ENCODE data around the gene TRIM44. TPM values are rescaled to one million over a fixed set of nuclear protein-coding genes. Genes with fewer than 3 reads are reported as not detected.

TRIM44 gene
- total RNA-seq, 1 experiment from 2014 or later = 60.7 TPM

DNA sequence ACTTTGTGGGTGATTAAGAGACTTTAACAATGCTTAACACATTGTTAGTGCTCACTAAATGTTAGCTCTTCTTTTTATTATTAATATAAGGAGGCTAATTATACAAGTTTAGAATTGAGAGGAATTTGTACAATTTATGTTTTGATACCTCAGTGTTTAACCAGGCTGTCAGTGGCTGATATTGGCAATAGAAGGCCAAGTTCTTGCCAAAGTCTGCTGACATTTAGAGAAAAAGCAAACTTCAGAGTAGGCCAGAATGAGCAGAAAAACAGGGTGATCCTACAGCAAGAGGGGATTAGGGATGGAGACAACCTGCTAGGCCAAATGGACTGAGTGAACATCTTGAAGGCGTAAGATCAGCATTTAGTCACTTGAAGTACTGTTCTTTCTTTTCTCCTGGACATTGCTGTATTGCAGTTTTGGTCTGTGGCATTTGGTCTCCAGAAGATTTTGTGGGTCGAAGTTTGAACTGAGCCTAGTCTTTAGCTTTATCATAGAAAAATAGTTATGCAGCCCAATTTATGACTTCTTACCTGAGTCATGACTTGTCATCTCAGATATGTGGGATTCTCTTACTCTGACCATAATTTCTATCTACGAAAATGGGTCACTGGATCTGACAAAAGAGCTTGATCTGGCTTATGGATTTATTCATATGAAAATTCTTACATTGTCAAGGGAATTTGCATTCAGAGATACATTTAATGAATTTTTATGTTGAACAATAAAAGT lies 9.0 kb downstream of the TRIM44 start:
- no peak for DNase-seq (ENCODE audit: low spot score)

DNA sequence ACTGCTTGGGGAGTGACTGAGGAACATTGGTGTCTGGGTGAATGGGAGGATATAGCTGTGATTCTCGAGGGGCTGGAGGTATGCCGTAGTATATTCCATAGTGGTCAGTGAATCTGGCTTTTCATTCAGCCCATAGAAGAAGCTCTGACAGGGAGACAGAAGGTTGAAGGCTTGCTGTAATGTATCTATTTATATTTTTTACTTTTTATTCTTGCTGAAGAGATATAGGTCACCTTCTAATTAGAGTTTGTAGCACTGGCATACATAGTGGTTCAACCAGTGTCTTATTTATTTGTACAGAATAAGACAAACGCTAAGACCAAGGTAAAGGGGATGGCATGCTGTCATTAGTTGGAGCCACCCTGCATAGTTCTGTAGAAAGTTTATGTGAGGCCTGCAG lies 10.0 kb downstream of the TRIM44 start:
- DNase-seq (ENCODE audit: low spot score) = no peak

DNA sequence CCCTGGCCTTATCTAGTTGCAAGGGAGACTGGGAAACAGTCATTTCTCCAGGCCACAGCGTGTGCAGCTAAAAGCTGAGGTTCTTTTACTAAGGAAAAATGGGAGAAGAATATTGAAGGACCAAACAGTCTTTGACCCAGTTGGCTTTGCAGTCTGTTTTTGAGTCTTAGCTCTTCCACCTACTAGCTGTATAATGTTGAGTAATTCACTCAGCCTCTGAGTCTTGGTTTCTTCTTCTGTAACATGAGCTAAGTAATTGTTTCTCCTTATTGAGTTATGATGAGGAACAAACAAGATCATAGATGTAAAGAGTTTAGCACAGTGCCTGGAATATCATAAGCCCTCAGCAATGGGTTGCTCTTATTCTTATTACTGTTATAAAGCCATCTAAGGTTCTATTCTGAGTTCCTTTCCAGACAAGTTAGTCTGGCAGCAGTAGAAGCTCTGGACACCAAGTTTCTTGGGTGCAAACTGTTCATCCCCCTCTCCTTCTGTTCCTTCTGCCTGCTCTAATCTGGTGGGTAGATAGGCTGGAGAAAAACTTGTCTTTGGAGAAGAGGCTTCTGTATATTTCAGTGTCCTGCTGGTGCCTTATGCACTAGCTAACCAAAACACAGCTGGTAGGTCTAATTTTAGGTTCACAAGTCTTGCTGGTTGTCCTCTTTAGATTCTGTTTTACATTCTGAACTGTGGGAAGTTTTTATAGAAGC lies 13.5 kb downstream of the TRIM44 start:
- DNase-seq (ENCODE audit: low spot score) = no peak

DNA sequence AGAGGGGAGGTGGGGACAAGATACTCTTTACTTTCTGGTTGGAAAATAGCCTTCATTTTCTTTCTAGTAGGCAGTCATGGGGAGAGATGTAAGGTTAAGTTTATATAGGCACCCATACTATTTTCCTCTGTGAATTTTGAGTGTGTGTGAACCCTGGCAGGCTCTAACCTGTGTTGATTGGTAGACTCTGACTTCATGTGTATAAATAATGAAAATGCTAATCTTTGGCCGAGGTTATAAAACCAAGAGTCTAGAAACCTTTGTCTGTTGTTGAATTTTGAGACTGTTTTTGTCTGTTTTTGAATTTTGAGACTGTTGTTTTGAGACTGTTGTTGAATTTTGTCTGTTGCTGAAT lies 14.0 kb downstream of the TRIM44 start:
- DNase-seq (ENCODE audit: low spot score) = no peak

DNA sequence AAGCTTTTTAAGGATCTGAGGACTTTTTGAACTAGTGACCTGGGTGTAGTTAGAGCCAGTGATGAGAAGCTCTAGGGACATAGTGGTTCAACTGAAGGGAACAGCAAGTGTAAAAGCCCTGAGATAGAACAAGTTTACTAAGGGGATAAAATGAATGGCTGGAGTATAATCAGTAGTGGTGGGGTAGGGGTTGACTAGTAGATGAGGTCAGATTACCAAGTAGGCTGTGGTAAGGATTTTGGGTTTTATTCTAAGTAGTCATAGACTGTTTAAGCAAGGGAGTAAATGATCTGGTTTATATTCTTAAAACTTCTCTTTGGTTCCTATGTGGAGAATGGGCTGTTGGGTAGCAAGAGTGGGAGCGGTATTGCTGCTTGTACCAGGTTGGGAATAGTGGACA lies 15.3 kb downstream of the TRIM44 start:
- no peak for DNase-seq (ENCODE audit: low spot score)

DNA sequence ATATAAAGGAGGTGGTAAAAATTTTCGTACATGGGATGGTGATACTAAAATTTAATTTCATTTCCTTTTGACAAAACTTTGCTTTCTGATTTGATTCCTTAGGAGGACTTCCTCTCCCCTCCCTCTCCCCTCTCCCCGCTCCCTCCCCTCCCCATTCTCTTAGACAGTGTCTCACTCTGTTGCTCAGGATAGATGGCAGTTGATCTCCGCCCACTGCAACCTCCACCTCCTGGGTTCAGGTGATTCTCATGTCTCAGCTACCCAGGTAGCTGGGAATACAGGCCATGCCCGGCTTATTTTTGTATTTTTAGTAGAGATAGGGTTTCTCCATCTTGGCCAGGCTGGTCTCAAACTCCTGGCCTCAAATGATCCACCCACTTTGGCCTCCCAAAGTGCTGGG lies 15.9 kb downstream of the TRIM44 start:
- no peak for DNase-seq (ENCODE audit: low spot score)

DNA sequence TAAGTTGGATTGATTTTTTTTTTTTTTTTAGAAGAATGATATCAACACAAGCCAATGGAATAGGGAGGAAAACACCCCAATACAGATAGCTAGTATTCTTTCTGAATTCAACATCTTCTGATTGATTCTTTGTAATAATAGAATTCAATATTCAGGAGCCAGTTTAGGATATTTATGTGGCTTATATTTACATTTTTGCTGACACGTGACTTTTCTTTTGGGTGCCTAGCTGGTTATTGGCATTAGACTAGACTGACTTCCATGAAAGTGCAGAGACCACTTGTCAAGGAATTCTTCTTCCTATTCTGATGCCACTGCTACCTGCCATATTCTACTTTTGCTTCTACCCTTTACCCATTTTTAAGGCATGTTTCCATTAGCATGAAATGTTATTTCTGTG lies 16.4 kb downstream of the TRIM44 start:
- DNase-seq (ENCODE audit: low spot score) = no peak

DNA sequence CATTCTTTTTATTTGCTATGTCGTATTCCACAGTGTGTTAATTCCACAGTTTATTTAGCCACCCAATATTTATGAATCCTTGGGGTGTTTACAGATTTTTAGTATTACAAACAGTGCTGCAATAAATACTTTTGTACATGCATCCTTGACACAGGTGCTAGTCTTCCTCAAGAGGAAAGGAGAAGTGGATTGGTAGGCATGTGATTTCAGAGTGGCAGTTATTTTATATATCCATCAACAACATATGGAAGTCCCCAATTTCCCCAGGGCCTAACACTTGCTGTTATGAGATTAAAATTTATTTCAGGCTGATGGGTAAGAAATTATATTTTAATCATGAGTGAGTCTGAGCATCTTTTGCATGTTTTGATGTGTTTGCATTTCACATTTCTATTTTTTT lies 17.9 kb downstream of the TRIM44 start:
- no peak for DNase-seq (ENCODE audit: low spot score)

DNA sequence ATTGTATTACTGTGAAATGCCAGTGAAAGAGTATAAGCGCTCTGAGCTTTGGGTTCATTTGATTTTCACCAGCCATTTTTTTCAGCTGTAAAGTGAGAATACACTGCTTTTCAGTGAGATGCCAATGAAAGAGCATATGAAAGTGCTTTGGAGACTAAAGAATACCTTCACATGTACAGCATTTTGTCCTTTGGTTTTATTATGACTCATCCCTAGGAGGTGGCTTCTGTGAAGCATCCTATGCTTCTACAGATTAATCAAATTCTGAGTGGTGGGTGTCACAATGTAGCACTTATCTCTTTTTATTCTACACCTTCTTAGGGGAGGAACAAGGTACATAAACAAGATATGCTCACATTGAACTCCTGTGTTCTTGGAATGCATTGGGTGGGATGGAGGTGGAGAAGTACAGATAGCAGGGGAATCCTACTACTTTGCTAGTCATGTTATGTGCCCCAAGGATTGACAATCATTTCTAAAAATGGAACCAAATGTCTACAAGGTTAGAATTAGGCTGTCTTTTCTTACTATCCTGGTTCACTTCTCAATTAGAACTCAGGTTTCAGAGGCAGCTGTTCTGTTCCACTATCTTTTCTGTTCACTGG lies 18.7 kb downstream of the TRIM44 start:
- DNase-seq (ENCODE audit: low spot score) = no peak

DNA sequence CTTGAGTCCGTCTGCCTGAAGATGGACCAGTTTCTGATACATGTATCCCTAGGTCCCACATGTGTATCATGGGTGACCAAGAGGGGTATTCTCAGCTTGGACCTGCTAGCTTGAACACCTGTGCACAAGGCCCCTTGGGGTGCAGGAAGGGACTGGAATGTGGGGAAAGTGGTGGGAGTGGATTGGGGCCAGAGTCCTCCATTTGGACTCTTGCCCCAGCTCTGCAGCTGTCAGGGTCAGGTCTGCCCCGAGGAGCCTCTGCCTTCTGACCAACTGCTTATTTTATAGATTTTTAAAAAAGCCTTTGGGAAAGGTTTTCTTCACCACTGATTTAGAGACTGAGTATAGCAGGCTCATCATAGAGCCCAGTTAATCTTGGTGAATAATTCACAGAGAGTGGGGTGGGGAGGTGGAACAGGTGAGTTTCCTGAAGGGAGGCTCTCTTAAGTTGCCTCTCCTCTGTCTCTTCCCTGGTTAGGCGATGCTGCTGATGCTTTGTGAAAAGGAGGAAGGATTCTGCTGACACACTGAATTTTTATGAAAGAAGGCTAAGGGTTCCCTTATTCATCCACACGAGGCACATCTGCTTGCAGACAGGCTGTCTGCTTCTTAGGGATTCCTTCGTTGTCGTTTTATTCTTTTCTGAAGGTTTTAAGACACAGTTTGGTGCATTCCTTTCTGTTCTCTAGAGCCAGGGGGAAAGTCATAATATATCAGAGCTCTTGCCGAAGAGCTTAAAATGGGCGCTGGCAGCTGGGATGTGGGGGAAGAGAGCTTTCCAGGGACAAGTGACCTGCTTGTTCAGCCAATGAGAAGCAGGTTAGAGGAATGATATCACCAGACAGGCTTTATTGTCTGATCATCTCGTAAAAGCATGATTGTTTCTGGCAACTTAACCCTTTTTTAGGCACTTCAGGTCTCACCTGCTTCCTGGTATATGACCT lies 19.9 kb downstream of the TRIM44 start:
- DNase-seq (ENCODE audit: low spot score) = no peak

DNA sequence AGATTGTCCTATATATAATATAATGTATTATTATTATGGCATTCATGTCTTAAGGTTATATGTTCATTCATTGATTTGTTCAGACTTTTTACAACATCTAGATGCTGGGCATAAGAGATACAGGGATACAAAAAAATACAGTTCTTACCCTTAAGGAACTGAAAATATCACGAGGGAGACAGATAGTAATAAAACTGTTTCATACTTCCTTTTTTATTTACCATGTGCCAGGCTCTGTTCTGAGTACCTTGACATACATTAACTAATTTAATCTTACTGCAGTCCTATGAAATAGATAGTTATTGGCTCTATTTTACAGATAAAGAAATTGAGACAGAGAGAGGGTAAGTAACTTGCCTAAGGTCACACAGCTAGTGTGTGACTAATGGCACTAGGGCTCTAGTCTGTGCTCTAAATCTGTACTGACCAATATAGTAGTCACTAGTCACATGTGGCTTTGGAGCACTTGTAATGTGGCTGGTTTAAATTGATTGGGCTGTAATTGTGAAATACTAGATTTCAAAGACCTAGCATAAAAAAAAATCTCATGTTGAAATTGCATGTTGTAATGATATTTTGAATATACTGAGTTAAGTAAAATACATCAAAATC lies 21.3 kb downstream of the TRIM44 start:
- no peak for DNase-seq (ENCODE audit: low spot score)

DNA sequence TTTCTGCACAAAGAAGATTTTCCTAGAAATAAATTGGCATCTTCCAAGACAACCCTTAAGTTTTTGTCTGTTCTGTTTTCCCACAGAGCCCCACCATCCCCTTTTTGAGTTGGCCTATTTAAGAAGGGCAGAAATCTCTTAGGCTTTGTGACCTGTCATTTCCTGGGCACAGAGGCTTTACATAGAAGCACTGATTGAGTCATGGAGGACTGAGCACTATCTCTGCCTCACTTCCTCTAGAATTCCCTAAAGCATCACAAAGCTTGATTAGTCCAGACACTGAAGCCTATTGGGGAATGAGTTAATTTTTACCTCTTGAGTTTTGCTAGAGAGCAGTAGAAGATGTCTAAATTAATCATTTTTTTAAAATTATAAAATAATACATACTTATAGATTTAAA lies 25.4 kb downstream of the TRIM44 start:
- no peak for DNase-seq (ENCODE audit: low spot score)

DNA sequence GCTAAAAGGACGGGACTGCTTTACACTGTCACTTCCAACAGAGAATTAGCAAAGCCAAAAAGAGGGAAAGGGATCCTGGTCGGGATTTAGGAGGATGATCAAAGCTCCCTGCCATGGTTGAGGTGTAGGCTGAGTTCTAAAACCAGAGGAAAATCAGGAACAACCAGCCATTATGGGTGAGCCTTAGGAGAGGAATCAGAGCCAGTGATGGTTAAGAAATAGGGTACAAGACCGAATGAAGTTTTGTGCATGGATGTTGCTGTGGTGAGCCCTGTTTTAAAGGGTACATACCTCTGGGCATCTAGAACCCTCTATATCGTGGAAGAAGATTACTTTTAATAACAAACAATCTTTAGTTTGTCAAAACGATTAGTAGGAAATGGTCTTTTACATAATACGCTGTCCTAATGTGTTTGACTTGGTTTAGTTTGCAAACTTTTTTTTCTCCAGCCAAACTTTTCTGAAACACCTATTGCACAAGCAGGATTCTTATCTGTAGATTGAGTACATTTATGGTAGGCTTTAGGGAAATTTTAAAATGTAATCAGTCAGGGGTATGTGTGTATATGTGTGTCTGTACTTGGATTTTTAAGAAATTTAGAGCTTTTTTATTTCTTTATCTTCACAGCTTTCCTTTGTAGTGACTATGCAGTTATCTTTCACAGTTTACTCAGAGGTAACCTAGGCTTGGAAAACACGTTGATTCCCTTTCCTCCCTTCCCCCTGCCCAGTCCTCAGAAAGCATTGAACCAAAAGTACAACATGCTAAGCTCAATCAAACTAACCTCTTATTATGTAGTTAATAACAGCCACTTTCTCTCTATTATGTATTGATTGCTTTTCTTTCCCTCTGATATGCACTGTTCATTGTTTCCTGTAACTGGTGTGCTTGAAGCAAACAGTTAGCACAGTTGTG lies 26.8 kb downstream of the TRIM44 start:
- DNase-seq (ENCODE audit: low spot score) = no peak

DNA sequence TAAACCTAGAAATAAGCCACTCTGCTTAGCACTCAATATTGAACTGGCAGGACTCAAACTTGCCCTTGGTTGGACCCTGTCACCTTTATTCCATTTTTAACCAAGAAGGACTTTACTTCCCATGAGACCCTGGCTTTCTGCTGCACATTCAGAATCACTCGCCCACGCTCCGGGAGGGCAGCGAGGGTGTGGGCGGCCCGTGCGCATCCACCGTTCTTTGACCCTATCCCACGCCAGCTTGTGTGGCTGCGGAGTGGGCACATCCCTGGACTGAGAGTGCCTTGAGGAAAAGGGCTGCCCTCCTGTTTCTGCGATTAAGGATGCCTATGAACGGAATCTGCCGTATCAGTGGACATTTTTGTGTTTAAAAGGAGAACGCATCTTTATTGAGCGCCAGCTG lies 39.6 kb downstream of the TRIM44 start:
- no peak for DNase-seq (ENCODE audit: low spot score)

DNA sequence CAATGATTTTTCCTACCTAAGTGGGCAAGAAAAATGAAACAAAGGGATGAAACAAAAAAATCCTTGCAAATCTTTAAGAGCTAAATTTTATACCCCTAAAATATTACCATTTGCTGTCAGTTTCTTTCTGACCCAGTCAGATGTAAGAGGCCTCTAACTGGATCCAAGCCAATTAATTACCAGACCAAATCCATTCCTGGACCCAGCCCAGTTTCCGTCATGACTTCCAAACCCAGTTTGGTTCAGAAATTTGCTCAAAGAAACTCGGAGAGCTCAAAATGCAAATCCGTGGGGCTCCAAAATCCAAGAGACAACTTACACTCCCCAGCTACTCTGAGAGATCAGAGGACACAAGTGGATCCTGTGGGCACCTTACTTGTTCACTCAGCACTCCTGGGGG lies 46.8 kb downstream of the TRIM44 start:
- DNase-seq (ENCODE audit: low spot score) = no peak

DNA sequence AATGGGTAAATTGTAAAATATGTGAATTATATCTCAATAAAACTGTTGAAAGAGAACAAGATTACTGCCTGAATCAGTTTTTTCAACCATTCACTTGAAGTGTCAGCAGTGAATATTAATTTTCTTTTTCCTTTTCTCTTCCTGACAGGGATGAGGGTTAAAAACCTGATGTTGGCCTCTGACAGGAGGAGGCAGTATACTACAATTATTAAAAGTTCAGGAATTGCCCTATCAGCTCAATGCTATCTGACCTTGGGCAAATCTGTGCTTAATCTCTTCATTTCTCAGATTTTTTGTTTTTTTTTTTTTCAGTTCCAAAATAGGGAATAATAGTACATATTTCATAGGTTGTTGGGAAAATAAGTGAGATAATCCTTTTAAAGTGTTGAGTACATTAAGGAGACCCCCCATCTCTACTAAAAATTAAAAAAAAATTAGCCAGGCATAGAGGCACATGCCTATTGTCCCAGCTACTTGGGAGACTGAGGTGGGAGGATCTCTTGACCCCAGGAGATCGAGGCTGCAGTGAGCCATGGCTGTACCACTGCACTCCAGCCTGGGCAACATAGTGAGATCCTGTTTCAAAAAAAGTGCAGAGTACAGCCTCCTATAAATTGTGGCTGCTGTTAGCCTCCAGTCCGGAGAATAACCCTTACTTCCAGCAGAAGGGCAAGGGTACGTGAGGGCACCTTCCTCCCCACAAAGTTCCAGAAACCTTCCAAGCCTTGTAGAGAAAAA lies 48.8 kb downstream of the TRIM44 start:
- DNase-seq (ENCODE audit: low spot score) = no peak

DNA sequence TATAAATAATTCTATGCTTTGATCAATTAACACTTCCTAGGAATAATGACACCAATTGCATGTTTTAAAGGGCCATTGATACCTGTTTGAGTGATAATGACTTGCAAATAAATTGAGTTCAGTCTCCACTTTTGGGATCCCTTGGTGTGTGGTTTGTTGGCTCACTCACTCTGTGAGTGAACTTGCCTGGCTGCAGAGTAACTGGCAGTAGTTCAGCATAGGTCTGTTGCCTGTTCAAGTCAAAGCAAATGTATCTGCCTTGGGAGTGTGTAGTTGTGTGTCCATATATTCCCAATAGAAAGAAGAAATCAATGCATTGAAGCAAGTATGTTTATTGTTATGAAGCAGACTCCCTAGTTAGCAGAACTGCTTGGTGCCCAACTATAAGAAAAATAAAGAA lies 49.3 kb downstream of the TRIM44 start:
- DNase-seq (ENCODE audit: low spot score) = no peak

DNA sequence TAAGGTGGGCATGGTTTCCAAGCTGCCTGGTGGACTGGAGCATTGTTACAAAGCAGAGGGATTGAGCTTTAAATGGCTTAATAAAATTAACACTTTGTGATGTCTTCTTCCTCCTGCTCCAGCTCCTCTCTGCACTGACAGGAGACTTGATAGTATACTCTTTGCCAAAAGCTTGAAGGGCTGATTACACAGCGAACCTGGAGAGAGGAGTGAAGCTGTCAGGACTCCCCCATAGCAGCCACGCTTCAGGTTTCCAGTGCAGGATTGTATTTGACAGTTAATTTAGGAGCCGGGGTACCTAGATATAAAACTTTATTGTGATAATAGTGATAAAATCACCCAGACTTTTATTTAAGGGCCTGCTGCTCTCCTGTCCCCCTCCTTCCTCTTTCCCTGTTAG lies 50.0 kb downstream of the TRIM44 start:
- DNase-seq (ENCODE audit: low spot score) = no peak

DNA sequence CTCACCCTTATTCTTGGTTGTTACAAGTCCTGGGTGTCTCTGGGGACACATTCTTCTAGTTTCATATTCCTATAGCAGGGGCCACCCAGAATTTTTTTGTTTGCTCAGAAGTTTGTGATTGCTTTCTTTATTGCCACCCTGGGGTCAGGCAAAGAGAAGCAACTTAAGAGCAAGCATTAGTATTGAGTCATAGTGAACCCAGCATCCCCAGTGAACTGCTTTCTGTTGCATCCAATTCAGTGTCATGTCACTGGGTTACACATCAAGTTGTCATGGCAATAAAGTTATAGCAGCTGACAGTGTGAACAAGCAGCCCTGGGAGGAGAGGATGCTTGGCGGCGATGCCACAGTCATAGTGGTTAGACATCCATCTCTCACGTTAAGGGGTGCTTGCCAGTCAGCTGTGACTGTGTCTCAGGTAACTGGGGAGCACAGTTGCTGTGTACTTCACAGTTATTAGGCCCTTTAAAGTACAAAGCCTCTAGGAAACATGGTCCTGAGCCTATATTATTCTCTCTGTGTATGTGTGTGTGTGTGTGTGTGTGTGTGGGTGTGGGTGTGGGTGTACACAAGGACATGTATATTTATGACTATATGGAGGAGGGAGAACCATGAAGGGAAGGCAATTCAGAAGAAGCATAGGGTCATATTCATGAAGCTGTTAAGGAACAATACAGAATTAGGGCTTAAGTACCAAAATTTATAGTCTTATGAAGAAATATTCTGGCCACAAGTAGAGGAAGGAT lies 52.5 kb downstream of the TRIM44 start:
- DNase-seq (ENCODE audit: low spot score) = no peak

All from H4 (cell line).